Forelimb muscle (tissue), 1 donor: ENCODE data around the gene GALNT18. TPM values are rescaled to one million over a fixed set of nuclear protein-coding genes. Genes with fewer than 3 reads are reported as not detected.

Experiments used
- DNase-seq: peaks from one replicate; pipeline ENCODE4 v3.0.0-alpha.2; 2013; ENCODE audit warnings: low read depth
- polyA plus RNA-seq: library from polyadenylated mRNA; unstranded; fragments of 120-200 nt; gene quantifications from one replicate; pipeline ENCODE4 v1.2.1, GENCODE V29; 2013; ENCODE audit not compliant: insufficient read length

Gene GALNT18
- polyA plus RNA-seq, 1 donor = 10.0 TPM

GRCh38 chr11:11243590-11244469 is 378.0 kb downstream of the GALNT18 start:
- peak; percentile 32 for DNase-seq

GRCh38 chr11:11243209-11243589 is 378.6 kb downstream of the GALNT18 start:
- peak; percentile 47 for DNase-seq

DNA sequence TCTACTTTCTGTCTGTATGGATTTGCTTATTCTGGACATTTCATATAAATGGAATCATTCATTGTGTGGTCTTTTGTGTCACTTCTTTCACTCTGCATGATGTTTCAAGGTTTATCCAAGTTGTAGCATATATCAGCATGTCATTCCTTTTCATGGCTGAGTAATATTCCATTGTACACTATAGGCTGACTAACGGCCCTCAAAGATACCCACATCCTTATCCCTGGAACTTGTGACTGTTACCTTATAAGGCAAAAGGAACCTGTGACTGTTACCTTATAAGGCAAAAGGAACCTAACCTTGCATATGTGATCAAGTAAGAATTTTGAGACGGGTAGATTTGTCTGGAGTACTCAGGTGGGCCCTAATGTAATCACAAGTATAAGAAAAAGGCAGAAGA is 380.5 kb downstream of the GALNT18 start:
- DNase-seq = no peak

- DNase-seq = no peak
Observed at GRCh38 chr11:11239959-11240358, 381.8 kb downstream of the GALNT18 start.

DNA sequence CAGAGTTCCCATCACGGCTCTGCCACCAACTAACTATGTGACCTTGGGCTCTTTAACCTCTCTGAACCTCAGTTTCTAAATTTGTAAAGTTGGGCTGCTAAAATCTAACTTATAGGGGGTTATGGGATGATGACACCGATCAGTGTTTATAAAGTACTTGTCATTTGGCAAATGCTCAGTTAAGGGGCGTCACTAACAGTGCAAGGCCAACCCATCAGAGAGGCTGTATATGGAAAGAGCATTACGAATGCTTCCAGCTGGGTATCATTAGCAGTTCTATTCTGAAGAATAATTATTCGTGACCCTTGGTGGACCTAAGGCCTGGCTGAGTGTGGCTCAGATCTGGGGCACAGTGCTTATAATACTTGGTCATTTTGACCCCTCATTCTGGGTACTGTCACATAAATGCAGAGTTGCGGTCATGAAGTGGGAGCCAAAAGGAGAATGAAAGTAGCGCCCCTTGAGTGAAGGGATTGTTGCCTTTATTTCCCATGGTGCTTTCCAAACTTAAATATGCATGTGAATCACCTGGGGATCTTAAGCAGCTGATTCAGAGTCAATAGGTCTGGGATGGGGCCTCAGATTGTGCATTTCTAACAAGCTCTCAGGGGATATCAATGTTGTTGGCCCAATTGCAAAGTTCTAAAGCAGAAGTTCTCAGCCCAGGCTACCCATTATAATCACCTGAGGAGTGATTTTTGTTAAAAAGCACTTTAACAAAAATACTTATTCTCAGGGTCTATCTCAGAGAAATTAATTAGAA is 384.6 kb downstream of the GALNT18 start:
- no peak for DNase-seq

GRCh38 chr11:11236498-11237059 is 385.2 kb downstream of the GALNT18 start:
- DNase-seq = no peak

DNA sequence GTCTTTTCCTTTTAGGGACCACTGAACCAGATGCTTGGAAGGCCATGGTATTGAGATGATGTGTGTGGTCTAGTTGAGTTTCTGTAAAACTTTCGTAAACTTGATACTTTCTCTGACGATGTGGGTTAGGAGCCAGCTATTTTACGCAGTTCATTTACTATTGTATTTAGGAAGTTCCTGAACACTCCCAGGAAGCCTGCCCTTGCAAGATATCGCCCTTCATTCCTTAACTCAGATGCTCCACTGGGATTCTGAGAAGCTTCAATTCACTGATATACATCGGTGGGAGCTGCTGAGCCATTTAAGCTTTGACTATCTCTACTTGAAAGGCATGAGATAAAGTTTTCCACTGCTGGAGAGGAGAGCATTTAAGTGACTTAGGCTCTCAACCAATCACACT is 390.0 kb downstream of the GALNT18 start:
- no peak for DNase-seq

GRCh38 chr11:11230802-11231562 is 390.8 kb downstream of the GALNT18 start:
- no peak for DNase-seq

DNA sequence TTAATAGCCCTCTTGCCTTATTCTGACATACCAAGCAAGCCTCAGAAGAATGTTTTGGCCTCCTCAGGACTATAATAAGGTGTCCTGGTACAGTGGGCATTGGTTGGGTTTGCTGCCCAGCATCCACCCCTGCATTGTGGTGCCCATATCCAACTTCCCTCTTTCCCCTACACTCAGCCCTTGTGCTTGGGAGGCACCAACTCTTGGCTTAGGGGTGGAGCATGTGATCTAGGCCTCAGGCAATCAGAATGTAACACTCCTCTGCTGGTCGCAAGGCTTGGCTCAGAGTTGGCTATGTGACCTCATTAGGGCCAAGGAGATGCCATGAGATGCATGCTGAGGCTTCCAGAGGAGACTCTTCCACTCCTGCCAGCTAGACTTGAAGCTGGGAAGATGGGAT is 391.7 kb downstream of the GALNT18 start:
- no peak for DNase-seq

DNA sequence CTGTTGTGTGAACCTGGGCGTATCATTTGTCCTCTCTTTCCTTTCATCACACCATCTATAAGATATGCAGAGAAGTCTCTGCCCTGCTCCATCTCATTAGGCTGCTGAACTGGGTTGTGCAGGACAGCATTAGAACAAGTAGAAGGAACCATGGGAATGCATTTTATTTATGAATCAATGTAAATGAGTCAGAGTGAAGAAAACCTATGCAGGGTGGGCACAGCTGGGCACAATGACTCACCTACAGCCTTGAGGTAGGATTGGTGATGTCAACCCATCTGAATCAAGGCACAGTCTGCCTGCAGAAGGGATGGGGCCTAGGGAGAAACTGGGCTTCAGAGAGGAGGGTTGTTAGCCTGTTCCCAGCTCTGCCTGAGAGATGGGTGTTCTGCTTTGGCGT is 392.2 kb downstream of the GALNT18 start:
- no peak for DNase-seq

DNA sequence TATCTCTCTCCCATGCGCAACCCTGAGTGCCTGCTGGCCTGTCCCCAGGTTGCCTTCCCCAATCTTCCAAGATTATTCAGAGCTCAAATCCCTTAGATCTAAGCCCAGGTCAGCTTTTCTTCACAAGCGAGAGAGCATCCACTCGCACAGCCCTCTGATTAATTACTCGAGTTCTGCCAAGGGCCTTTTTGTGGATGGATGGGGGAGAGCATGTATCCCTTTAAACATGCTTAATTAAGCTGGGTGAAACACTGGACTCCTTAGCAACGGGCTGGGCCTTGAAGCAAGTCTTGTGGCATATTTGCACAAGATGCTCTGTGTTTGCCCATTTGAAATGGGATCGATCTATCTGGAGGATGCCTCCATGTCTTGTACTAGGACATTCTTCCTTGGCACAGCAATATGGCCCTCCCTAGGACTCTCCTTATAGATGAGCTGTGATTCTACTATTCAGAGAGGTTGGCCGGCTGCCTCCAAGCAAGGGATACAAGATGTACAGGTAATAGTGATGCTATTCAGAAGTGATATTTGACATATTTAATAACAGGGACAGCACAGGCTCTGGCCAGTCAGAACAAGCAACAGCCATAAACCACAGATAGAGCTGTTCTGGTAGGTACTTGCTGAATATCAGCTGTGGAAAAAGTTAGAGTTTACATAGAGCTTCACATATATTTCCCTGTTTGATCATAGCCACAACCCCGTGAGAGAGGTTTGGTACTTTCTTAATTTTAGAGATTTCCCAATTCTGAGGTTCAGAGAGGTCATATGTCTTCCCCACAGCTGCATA is 394.3 kb downstream of the GALNT18 start:
- DNase-seq = no peak

Other genes with a start within 250 kb of the GALNT18 start
- gene USP47, start 220.0 kb upstream of the GALNT18 start, polyA plus RNA-seq = 69.4 TPM